PC-9 (cell line): Measurements from ENCODE around the gene DAPK1.

Experiments
- CTCF ChIP-seq: fragments of 200-600 bp; sonication (generic); conservative IDR thresholded peaks from 2 replicates; pipeline ENCODE4 v1.6.1; 2017; ENCODE audit warnings: mixed run types, antibody characterized with exemption, mild to moderate bottlenecking, moderate library complexity
- EZH2 ChIP-seq: fragments of 200-600 bp; sonication (generic); IDR thresholded peaks from 2 replicates; pipeline ENCODE4 v1.8.0; 2017; ENCODE audit warnings: antibody characterized with exemption, low read depth

GRCh38 chr9:87545858-87546257 lies 48.2 kb downstream of the DAPK1 start:
- TF ChIP-seq CTCF, result no peak
- TF ChIP-seq EZH2, result no peak
